OCI-LY1 (cell line): Measurements from ENCODE around the gene PGBD5.

Experiments
- H2AFZ ChIP-seq: fragments of 200-600 bp; sonication (generic), shearing (Covaris generic); 2 replicates; pipeline ENCODE4 v1.6.0; 2014; ENCODE audit warnings: antibody characterized with exemption, mild to moderate bottlenecking, low read length
- H3F3A ChIP-seq: fragments of 200-600 bp; sonication (generic), shearing (Covaris generic); 2 replicates; pipeline ENCODE4 v1.6.0; 2014; ENCODE audit warnings: mild to moderate bottlenecking, antibody characterized with exemption, low read length, moderate library complexity; ENCODE audit not compliant: insufficient read depth
- H3K27ac ChIP-seq: fragments of 200-600 bp; sonication (generic); 2 replicates; pipeline ENCODE4 v1.5.1; 2014; ENCODE audit warnings: low read length, mixed run types, mild to moderate bottlenecking, low read depth; ENCODE audit not compliant: poor library complexity, severe bottlenecking
- H3K27me3 ChIP-seq: fragments of 200-600 bp; sonication (generic); 2 replicates; pipeline ENCODE4 v1.6.0; 2014; ENCODE audit warnings: antibody characterized with exemption, mild to moderate bottlenecking, low read length, moderate library complexity; ENCODE audit not compliant: insufficient read depth
- H3K36me3 ChIP-seq: fragments of 200-600 bp; sonication (generic); 2 replicates; pipeline ENCODE4 v1.6.1; 2014; ENCODE audit warnings: mild to moderate bottlenecking, antibody characterized with exemption, low read length, moderate library complexity, mixed read lengths; ENCODE audit not compliant: insufficient read depth
- H3K4me1 ChIP-seq: fragments of 200-600 bp; sonication (generic); 2 replicates; pipeline ENCODE4 v1.5.1; 2014; ENCODE audit warnings: mild to moderate bottlenecking, low read length, moderate library complexity; ENCODE audit not compliant: insufficient read depth, severe bottlenecking
- H3K4me2 ChIP-seq: fragments of 200-600 bp; sonication (generic), shearing (Covaris generic); 2 replicates; pipeline ENCODE4 v1.6.1; 2014; ENCODE audit warnings: low read length
- H3K4me3 ChIP-seq: fragments of 200-600 bp; sonication (generic); 2 replicates; pipeline ENCODE4 v1.5.1; 2014; ENCODE audit warnings: low read length, low read depth, mild to moderate bottlenecking, mixed read lengths; ENCODE audit not compliant: poor library complexity, severe bottlenecking
- H3K79me2 ChIP-seq: fragments of 200-600 bp; shearing (Covaris generic); 2 replicates; pipeline ENCODE4 v1.6.1; 2016; ENCODE audit warnings: mixed run types, low read length, mixed read lengths; ENCODE audit not compliant: insufficient read depth
- H3K9ac ChIP-seq: fragments of 200-600 bp; sonication (generic), shearing (Covaris generic); 2 replicates; pipeline ENCODE4 v1.6.1; 2014; ENCODE audit warnings: mild to moderate bottlenecking, low read length, mixed read lengths
- H3K9me2 ChIP-seq: fragments of 200-600 bp; sonication (generic), shearing (Covaris generic); 2 replicates; pipeline ENCODE4 v1.6.1; 2014; ENCODE audit warnings: low read depth, mild to moderate bottlenecking, low read length, mixed read lengths
- H3K9me3 ChIP-seq: fragments of 200-600 bp; shearing (Covaris generic); 2 replicates; pipeline ENCODE4 v1.6.1; 2014; ENCODE audit warnings: low read length, mixed read lengths
- H4K20me1 ChIP-seq: fragments of 200-600 bp; sonication (generic), shearing (Covaris generic); 2 replicates; pipeline ENCODE4 v1.6.0; 2016; ENCODE audit warnings: mild to moderate bottlenecking, low read length; ENCODE audit not compliant: insufficient read depth
- EZH2 ChIP-seq: fragments of 200-600 bp; sonication (generic), shearing (Covaris generic); IDR thresholded peaks from 2 replicates; pipeline ENCODE4 v1.8.0; 2017; ENCODE audit warnings: borderline replicate concordance, mixed run types, mild to moderate bottlenecking, antibody characterized with exemption, low read length, moderate library complexity, mixed read lengths
- TF ChIP-seq, protein P1 (sequence below): fragments of 200-600 bp; sonication (generic), shearing (Covaris generic); IDR thresholded peaks from 2 replicates; pipeline ENCODE4 v1.5.1; 2017; ENCODE audit warnings: mild to moderate bottlenecking, antibody characterized with exemption, low read length, moderate library complexity, mixed read lengths

The PGBD5 gene

DNA sequence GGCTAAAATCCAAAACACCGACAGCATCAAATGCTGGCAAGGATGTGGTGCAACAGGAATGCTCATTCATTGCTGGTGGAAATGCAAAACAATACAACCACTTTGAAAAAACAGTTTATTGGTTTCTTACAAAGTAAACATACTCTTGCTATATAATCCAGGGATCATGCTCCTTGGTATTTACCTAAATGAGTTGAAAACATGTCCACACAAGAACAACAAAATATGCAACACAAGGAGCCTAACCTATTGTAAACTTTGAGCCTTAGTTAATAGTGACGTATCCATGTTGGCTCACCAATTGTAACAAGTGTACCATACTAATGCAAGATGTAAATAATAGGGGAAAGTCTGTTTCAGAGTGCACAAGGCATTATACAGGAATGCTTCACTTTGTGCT lies 37.2 kb upstream of the PGBD5 start:
- Histone ChIP-seq H3K9me3 (no peaks in the 10 kb centered on the region), H3K79me2 (no peaks in the 10 kb centered on the region), H3K27me3 (no peaks in the 10 kb centered on the region), H3K4me1 (no peaks in the 10 kb centered on the region), H3K27ac (no peak overlapping the region), H3K9me2 (no peaks in the 10 kb centered on the region), H4K20me1 (no peaks in the 10 kb centered on the region), H3K4me2 (no peak overlapping the region), H3K36me3 (no peaks in the 10 kb centered on the region), H3K4me3 (no peak overlapping the region), H2AFZ (no peak overlapping the region), H3K9ac (no peak overlapping the region), H3F3A (no peaks in the 10 kb centered on the region)
- no peak for TF ChIP-seq EZH2
- TF ChIP-seq, protein P1, sequence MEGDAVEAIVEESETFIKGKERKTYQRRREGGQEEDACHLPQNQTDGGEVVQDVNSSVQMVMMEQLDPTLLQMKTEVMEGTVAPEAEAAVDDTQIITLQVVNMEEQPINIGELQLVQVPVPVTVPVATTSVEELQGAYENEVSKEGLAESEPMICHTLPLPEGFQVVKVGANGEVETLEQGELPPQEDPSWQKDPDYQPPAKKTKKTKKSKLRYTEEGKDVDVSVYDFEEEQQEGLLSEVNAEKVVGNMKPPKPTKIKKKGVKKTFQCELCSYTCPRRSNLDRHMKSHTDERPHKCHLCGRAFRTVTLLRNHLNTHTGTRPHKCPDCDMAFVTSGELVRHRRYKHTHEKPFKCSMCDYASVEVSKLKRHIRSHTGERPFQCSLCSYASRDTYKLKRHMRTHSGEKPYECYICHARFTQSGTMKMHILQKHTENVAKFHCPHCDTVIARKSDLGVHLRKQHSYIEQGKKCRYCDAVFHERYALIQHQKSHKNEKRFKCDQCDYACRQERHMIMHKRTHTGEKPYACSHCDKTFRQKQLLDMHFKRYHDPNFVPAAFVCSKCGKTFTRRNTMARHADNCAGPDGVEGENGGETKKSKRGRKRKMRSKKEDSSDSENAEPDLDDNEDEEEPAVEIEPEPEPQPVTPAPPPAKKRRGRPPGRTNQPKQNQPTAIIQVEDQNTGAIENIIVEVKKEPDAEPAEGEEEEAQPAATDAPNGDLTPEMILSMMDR = no peak

DNA sequence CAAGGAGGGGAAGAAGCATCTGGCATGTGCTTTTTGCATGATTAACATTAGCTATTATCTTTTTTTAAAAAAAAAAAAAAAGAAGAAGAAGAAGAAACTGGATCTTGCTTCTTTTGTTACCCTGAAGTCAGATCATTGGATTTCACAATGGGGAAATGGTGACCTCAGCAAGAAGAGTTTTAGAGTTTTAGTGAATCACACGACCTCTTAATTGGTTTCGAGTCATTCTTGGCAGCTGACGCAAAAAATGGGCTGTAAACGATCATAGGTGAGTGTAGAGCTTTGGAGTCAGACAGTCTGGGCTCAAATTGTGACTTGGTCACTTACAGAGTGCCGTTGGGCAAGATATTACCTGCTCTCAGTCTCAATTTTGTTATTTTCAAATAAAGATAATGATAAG lies 33.3 kb upstream of the PGBD5 start:
- Histone ChIP-seq H3K27me3 (no peaks in the 10 kb centered on the region), H3K4me2 (no peak overlapping the region), H3K9ac (no peak overlapping the region), H3K4me1 (no peaks in the 10 kb centered on the region), H3K4me3 (no peak overlapping the region), H3K9me3 (no peaks in the 10 kb centered on the region), H3K27ac (no peak overlapping the region), H3K79me2 (no peaks in the 10 kb centered on the region), H3K36me3 (no peaks in the 10 kb centered on the region), H4K20me1 (no peaks in the 10 kb centered on the region), H3F3A (no peaks in the 10 kb centered on the region), H2AFZ (no peak overlapping the region), H3K9me2 (no peaks in the 10 kb centered on the region)
- TF ChIP-seq, protein P1 = no peak
- TF ChIP-seq EZH2 = no peak

DNA sequence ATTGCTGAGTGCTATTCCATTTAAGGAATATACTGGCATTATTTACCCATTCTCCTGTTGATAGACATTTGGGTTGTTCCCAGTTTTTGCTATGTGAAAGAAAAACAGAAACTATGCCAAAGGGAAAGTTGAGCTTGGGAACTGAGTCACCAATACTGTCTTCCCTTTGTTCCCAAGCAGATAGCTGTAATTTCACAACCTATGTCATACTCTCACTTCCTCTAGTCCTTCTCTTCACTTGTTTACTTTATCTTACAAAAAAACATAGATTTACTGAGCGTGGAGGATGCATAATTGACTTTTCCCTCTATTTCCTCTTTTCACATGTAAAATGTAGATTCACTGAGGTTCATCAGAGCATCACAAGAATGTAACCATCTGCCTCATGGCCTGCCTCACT lies 32.4 kb upstream of the PGBD5 start:
- TF ChIP-seq, protein P1 = no peak
- no peak for TF ChIP-seq EZH2
- Histone ChIP-seq H2AFZ (no peak overlapping the region), H3K79me2 (no peaks in the 10 kb centered on the region), H3K4me1 (no peaks in the 10 kb centered on the region), H3K9me3 (no peaks in the 10 kb centered on the region), H3K4me2 (no peak overlapping the region), H3K4me3 (no peak overlapping the region), H3K9ac (no peak overlapping the region), H3K9me2 (no peaks in the 10 kb centered on the region), H3K27me3 (no peaks in the 10 kb centered on the region), H3K27ac (no peak overlapping the region), H3K36me3 (no peaks in the 10 kb centered on the region), H3F3A (no peaks in the 10 kb centered on the region), H4K20me1 (no peaks in the 10 kb centered on the region)
